Osteoblast (primary cell): ENCODE results near the gene CRYGD. TPM values are rescaled to one million over a fixed set of nuclear protein-coding genes. Genes with fewer than 3 reads are reported as not detected.
A peak's percentile ranks its signal among the peaks of the same experiment; 100 is the strongest.

Experiments used
- DNase-seq: peaks from one replicate; pipeline ENCODE4 v3.0.0; 2011; ENCODE audit warnings: low spot score, mixed read lengths; ENCODE audit not compliant: insufficient read length; ENCODE audit errors: missing footprints
- H2AFZ ChIP-seq: 2 replicates; pipeline ENCODE4 v1.6.0; 2011; ENCODE audit warnings: mild to moderate bottlenecking, low read length
- H3K27ac ChIP-seq: 2 replicates; pipeline ENCODE4 v1.5.1; 2011; ENCODE audit warnings: mild to moderate bottlenecking, low read depth, low read length, moderate library complexity
- H3K27me3 ChIP-seq: 2 replicates; pipeline ENCODE4 v1.6.0; 2012; ENCODE audit warnings: mild to moderate bottlenecking, control low read depth, inconsistent platforms, low read length, moderate library complexity; ENCODE audit not compliant: insufficient read depth
- H3K36me3 ChIP-seq: 2 replicates; pipeline ENCODE4 v1.5.1; 2011; ENCODE audit warnings: mild to moderate bottlenecking, low read length, control low read depth, moderate library complexity; ENCODE audit not compliant: insufficient read depth
- H3K4me1 ChIP-seq: 2 replicates; pipeline ENCODE4 v1.5.1; 2011; ENCODE audit warnings: mild to moderate bottlenecking, low read length, control low read depth, moderate library complexity; ENCODE audit not compliant: insufficient read depth
- H3K4me2 ChIP-seq: 2 replicates; pipeline ENCODE4 v1.6.0; 2011; ENCODE audit warnings: mild to moderate bottlenecking, low read length; ENCODE audit not compliant: insufficient read depth
- H3K4me3 ChIP-seq: fragments of 200-600 bp; sonication (generic); 3 replicates; pipeline ENCODE4 v1.5.1; 2012; ENCODE audit warnings: mild to moderate bottlenecking, low read length, inconsistent platforms; ENCODE audit not compliant: insufficient read depth
- H3K79me2 ChIP-seq: 2 replicates; pipeline ENCODE4 v1.6.0; 2012; ENCODE audit warnings: mild to moderate bottlenecking, low read length, control low read depth, inconsistent platforms; ENCODE audit not compliant: insufficient read depth
- H3K9me3 ChIP-seq: 2 replicates; pipeline ENCODE4 v1.5.1; 2011; ENCODE audit warnings: low read depth, low read length, control low read depth
- H4K20me1 ChIP-seq: 2 replicates; pipeline ENCODE4 v1.6.0; 2012; ENCODE audit warnings: mild to moderate bottlenecking, low read length, control low read depth; ENCODE audit not compliant: insufficient read depth
- total RNA-seq: library from RNA; depleted of rRNA; stranded (reverse); fragments of >200 nt; gene quantifications from 2 replicates; pipeline ENCODE4 v1.2.3, GENCODE V29; 2012
- TF ChIP-seq, protein P1 (sequence below): IDR thresholded peaks from 2 replicates; pipeline ENCODE4 v1.5.1; 2011; ENCODE audit warnings: mild to moderate bottlenecking, low read depth, low read length, moderate library complexity; ENCODE audit errors: extremely low read depth

CRYGD gene
- total RNA-seq, 1 donor: not detected

DNA sequence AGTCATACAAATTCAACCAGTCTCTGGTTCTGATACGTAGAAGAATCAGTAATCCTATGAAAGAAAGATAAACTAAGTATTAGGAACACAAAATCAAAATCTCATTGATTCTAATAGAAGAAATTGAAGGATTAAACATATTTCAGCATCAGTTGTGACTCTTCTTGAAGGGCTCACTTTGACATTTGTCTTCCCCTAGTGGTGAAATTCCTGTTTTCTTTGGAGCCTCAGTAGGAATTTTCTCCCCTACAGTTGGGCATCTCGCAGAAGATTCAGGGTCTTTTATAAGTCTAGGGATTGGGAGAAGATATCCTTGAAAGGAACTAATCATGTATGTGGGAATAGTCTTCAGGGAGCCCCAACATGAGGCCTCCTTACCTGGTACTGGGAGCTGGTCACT lies 24.5 kb upstream of the CRYGD start:
- TF ChIP-seq, protein P1, sequence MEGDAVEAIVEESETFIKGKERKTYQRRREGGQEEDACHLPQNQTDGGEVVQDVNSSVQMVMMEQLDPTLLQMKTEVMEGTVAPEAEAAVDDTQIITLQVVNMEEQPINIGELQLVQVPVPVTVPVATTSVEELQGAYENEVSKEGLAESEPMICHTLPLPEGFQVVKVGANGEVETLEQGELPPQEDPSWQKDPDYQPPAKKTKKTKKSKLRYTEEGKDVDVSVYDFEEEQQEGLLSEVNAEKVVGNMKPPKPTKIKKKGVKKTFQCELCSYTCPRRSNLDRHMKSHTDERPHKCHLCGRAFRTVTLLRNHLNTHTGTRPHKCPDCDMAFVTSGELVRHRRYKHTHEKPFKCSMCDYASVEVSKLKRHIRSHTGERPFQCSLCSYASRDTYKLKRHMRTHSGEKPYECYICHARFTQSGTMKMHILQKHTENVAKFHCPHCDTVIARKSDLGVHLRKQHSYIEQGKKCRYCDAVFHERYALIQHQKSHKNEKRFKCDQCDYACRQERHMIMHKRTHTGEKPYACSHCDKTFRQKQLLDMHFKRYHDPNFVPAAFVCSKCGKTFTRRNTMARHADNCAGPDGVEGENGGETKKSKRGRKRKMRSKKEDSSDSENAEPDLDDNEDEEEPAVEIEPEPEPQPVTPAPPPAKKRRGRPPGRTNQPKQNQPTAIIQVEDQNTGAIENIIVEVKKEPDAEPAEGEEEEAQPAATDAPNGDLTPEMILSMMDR: peak; percentile 32
- Histone ChIP-seq H3K27ac (no peak overlapping the region), H3K27me3 (no peaks in the 10 kb centered on the region), H3K4me1 (no peaks in the 10 kb centered on the region), H3K36me3 (no peaks in the 10 kb centered on the region), H3K4me3 (no peak overlapping the region), H2AFZ (no peak overlapping the region), H3K79me2 (no peaks in the 10 kb centered on the region), H4K20me1 (no peaks in the 10 kb centered on the region), H3K9me3 (no peaks in the 10 kb centered on the region), H3K4me2 (no peak overlapping the region)
- no peak for DNase-seq

DNA sequence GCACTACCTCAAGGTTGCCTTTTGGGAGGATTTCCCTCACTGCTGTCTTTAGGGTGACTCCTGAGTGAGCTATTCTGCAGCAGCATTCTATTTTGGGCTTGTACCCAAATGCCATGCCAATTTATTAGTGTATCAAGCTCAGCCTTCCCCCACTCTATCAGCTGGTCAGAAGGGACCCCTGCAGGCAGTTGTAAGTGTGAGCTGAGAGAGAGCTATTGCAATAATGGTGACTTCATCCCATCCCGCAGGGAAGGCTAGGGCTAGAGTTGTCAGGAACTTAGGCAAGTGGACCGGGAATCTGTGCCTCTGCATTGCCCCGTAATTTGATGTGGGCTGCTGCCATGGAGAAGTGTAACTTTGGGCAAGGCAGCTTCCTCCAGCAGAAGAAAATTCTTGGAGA lies 23.4 kb upstream of the CRYGD start:
- H3K4me2 ChIP-seq: no peak overlapping the region
- H3K4me1 ChIP-seq: no peaks in the 10 kb centered on the region
- H3K79me2 ChIP-seq: no peaks in the 10 kb centered on the region
- H2AFZ ChIP-seq: no peak overlapping the region
- H3K27me3 ChIP-seq: no peaks in the 10 kb centered on the region
- DNase-seq: no peak
- no peaks in the 10 kb centered on the region for H3K36me3 ChIP-seq
- no peaks in the 10 kb centered on the region for H4K20me1 ChIP-seq
- TF ChIP-seq, protein P1: no peak
- no peaks in the 10 kb centered on the region for H3K9me3 ChIP-seq
- no peak overlapping the region for H3K27ac ChIP-seq
- no peak overlapping the region for H3K4me3 ChIP-seq

DNA sequence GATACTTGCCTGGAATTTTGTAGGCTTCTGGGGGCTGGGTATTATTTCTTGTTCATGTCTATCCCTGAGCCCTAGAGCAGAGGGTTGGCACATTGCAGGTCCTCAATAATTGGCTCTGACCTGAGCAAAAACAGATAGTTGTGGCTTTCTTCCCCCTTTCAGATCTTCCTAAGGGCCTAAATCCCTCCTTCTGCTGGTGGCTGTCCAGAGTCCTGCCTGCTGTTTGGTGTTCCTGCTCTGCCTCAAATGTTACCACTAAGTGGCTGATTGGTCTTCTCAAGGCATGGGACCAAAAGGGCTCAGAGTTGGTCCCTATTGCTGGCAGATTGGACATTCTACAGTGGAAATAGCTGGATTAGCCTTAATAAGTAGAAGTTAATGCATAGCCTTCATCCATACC lies 22.7 kb upstream of the CRYGD start:
- Histone ChIP-seq H3K9me3 (no peaks in the 10 kb centered on the region), H3K4me2 (no peak overlapping the region), H4K20me1 (no peaks in the 10 kb centered on the region), H3K27ac (no peak overlapping the region), H2AFZ (no peak overlapping the region), H3K36me3 (no peaks in the 10 kb centered on the region), H3K79me2 (no peaks in the 10 kb centered on the region), H3K27me3 (no peaks in the 10 kb centered on the region), H3K4me3 (no peak overlapping the region), H3K4me1 (no peaks in the 10 kb centered on the region)
- DNase-seq: no peak
- TF ChIP-seq, protein P1: no peak

DNA sequence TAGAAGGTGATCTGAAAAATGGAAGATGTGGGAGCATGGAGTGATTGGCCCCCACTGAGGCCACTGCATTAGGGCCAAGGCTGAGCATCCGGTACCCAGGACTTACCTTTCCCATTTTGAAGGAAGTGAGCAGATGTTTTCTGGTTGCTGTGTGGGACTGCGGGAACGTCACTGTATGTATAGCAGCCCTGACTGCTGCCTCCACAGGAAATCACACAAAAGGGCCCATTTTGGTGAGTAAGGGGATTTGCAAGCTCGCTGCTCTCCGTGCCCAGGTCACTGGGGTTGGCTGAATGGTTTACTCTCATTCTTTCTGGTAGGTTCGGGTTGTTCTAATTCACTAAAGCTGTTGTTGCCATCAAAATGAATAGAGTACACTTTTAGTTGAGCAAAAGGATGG lies 21.7 kb upstream of the CRYGD start, which contains the start of gene CRYGB:
TSS of gene CRYGB (minus strand) at position 153 of the 400 bp plus-strand sequence. CDS start at position 115, 38 bp downstream.
- Histone ChIP-seq H3K27ac (no peak within 1 kb of the TSS), H3K79me2 (no peaks in the 10 kb centered on the region), H3K36me3 (no peaks in the 10 kb centered on the region), H2AFZ (no peak within 1 kb of the TSS), H3K9me3 (no peaks in the 10 kb centered on the region), H3K4me2 (no peak within 1 kb of the TSS), H3K27me3 (no peaks in the 10 kb centered on the region), H3K4me1 (no peaks in the 10 kb centered on the region), H4K20me1 (no peaks in the 10 kb centered on the region), H3K4me3 (no peak within 1 kb of the TSS)
- TF ChIP-seq, protein P1: no peak
- DNase-seq: no peak
